Measurements from ENCODE around the gene IFNL3. TPM values are rescaled to one million over a fixed set of nuclear protein-coding genes. Genes with fewer than 3 reads are reported as not detected.

The IFNL3 gene
- total RNA-seq, 4 donors from 2014 or later, result not detected

DNA sequence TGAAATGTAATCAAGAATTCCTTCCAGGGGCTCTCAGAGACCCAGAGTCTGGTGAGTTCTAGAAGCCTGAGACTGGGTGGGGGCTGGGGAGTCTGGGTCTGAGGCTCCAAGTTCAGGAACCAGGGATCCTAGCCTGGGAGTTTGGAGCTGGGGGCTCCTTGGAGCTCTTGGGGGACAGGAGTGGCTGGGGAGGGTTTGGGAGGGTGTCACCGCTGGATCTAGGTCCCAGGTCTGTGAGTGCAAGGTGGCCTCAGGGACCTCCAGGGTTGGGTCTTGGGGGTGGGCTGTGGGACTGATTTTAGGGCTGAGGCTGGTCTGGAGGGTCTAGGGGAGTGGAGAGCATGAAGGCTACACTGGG is 41.8 kb downstream of the IFNL3 start:
- no peaks in the 10 kb centered on the region for H3K9me3 ChIP-seq
- H3K4me1 ChIP-seq, result no peaks in the 10 kb centered on the region
- TF ChIP-seq POLR2AphosphoS5 (IDR thresholded peaks at IDR 0.05), result no peak
- TF ChIP-seq CTCF (IDR thresholded peaks at IDR 0.05), result no peak
- no peak for TF ChIP-seq EP300 (IDR thresholded peaks at IDR 0.05)
- no peak for TF ChIP-seq POLR2A (IDR thresholded peaks at IDR 0.05)
- H3K27me3 ChIP-seq, result peaks cover 73% of the 10 kb centered on the region
- H3K27ac ChIP-seq, result no peak overlapping the region
- H3K36me3 ChIP-seq, result no peaks in the 10 kb centered on the region
- H3K4me3 ChIP-seq, result no peak overlapping the region
- WGBS, result 100% methylated on average over 1 of the region's 1 CpG
- DNase-seq (ENCODE audit: low spot score in 2 of 2), result no peak

- DNase-seq (ENCODE audit: low spot score in 2 of 2), result no peak
- Histone ChIP-seq H3K4me3 (no peak overlapping the region), H3K27me3 (peaks cover 85% of the 10 kb centered on the region), H3K36me3 (no peaks in the 10 kb centered on the region), H3K4me1 (peaks cover 20% of the 10 kb centered on the region), H3K9me3 (no peaks in the 10 kb centered on the region), H3K27ac (no peak overlapping the region)
- WGBS, result 77% methylated on average over 3 of the region's 3 CpGs
- no peak for TF ChIP-seq CTCF (IDR thresholded peaks at IDR 0.05)
- TF ChIP-seq POLR2AphosphoS5 (IDR thresholded peaks at IDR 0.05), result no peak
- TF ChIP-seq POLR2A (IDR thresholded peaks at IDR 0.05), result no peak
- TF ChIP-seq EP300 (IDR thresholded peaks at IDR 0.05), result no peak
Measured at GRCh38 chr19:39200803-39201115, 44.0 kb downstream of the IFNL3 start.

GRCh38 chr19:39200066-39200802 is 44.6 kb downstream of the IFNL3 start:
- Histone ChIP-seq H3K4me1 (peaks cover 20% of the 10 kb centered on the region), H3K36me3 (no peaks in the 10 kb centered on the region), H3K9me3 (no peaks in the 10 kb centered on the region), H3K27ac (no peak overlapping the region), H3K4me3 (no peak overlapping the region), H3K27me3 (peaks cover 85% of the 10 kb centered on the region)
- 87% methylated on average over 15 of the region's 32 CpGs for WGBS
- no peak for DNase-seq (ENCODE audit: low spot score in 2 of 2)
- TF ChIP-seq CTCF (IDR thresholded peaks at IDR 0.05) (no peak), POLR2AphosphoS5 (IDR thresholded peaks at IDR 0.05) (no peak), EP300 (IDR thresholded peaks at IDR 0.05) (no peak), POLR2A (IDR thresholded peaks at IDR 0.05) (no peak)

- H3K4me1 ChIP-seq, result peaks cover 20% of the 10 kb centered on the region
- WGBS, result 48% methylated on average over 11 of the region's 11 CpGs
- no peak for DNase-seq (ENCODE audit: low spot score in 2 of 2)
- no peaks in the 10 kb centered on the region for H3K9me3 ChIP-seq
- H3K4me3 ChIP-seq, result no peak overlapping the region
- TF ChIP-seq CTCF (IDR thresholded peaks at IDR 0.05) (no peak), POLR2A (IDR thresholded peaks at IDR 0.05) (no peak)
- no peak overlapping the region for H3K27ac ChIP-seq
- peaks cover 81% of the 10 kb centered on the region for H3K27me3 ChIP-seq
- H3K36me3 ChIP-seq, result no peaks in the 10 kb centered on the region
Measured at GRCh38 chr19:39199025-39199424, 45.8 kb downstream of the IFNL3 start.

GRCh38 chr19:39197808-39198207 is 47.0 kb downstream of the IFNL3 start:
- no peak for TF ChIP-seq POLR2A (IDR thresholded peaks at IDR 0.05)
- TF ChIP-seq POLR2AphosphoS5 (IDR thresholded peaks at IDR 0.05), result no peak
- no peak for TF ChIP-seq CTCF (IDR thresholded peaks at IDR 0.05)
- TF ChIP-seq EP300 (IDR thresholded peaks at IDR 0.05), result no peak
- Histone ChIP-seq H3K36me3 (no peaks in the 10 kb centered on the region), H3K4me1 (peaks cover 28% of the 10 kb centered on the region), H3K27me3 (peaks cover 69% of the 10 kb centered on the region), H3K4me3 (peak overlapping the region; percentile 33), H3K27ac (no peak overlapping the region), H3K9me3 (no peaks in the 10 kb centered on the region)
- no peak for DNase-seq (ENCODE audit: low spot score in 2 of 2)
- WGBS, result 41% methylated on average over 5 of the region's 5 CpGs

Measured in suprapubic skin (tissue), 4 donors.